Hepatocyte (in vitro differentiated cells): Measurements from ENCODE around the gene NAIF1.

Experiments used
- CTCF ChIP-seq: fragments of 200-600 bp; sonication (generic); IDR thresholded peaks from 2 replicates; pipeline ENCODE4 v1.5.1; 2016; ENCODE audit warnings: antibody characterized with exemption, mild to moderate bottlenecking; ENCODE audit not compliant: poor library complexity
- EZH2 ChIP-seq: fragments of 200-600 bp; sonication (generic); IDR thresholded peaks from 2 replicates; pipeline ENCODE4 v1.6.1; 2016; ENCODE audit warnings: antibody characterized with exemption, mild to moderate bottlenecking, borderline replicate concordance
- EZH2phosphoT487 ChIP-seq: fragments of 200-600 bp; sonication (generic); IDR thresholded peaks from one replicate; pipeline ENCODE4 v1.6.1; 2018; ENCODE audit warnings: antibody characterized with exemption, mild to moderate bottlenecking, low read depth, moderate library complexity; ENCODE audit not compliant: unreplicated experiment, severe bottlenecking

GRCh38 chr9:128093011-128093410 lies 25.9 kb upstream of the NAIF1 start:
- TF ChIP-seq EZH2 (no peak), CTCF (no peak), EZH2phosphoT487 (no peak)
